ENCODE results near the gene SLC50A1. TPM values are rescaled to one million over a fixed set of nuclear protein-coding genes. Genes with fewer than 3 reads are reported as not detected.

The SLC50A1 gene
- polyA plus RNA-seq, 1 experiment: 47.4 TPM

DNA sequence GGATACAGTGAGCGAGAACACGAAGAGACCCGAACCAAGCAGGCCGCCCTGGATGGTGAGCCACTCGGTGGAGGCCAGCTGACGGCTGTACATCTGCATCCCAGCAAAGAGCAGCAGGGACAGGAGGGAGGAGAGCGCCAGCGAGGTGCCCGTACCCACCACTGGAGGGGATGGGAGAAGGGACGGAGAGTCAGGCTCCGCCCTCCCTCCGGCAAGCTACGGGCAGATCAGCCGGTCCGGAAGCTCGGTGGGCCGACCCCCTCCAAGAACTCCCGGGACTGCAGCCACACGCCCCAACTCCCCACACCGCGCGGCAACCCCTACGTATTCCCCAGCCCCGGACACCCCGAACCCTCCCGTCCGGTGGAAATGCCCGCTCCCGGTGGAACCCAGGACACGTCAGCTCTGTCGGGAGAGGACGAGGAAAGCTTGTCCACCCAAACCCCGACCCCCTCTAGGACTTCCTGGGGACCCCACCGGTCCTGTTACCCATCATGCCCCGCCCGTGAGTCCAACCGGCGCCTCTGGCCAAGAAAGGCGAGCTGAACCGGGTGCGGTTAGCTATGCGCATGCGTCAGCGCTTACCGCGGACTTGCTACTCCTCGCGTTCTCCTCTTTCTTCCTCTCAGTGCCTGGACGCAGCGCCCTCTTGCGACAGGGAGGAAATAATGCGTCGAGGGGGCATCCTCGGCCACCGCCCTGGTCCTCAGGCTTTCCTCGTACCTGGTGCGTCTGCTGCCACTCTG lies 37.3 kb downstream of the SLC50A1 start, which contains the start of gene KRTCAP2:
Gene KRTCAP2 (minus strand): TSS at position 573 of the 746 bp plus-strand sequence. CDS start 80 bp downstream, at position 493.
- H3K36me3 ChIP-seq (ENCODE audit: control insufficient read depth, insufficient read depth, low read length): peaks cover 12% of the 10 kb centered on the region
- ChIA-PET CTCF (interaction anchor here (0.6 to 11.3 kb wide), 34 partner anchors 10 to 604 kb away, joined by 3 to 259 read pairs (median 4); partner anchors contain the start of genes ADAM15, CKS1B, SLC50A1 and THBS3), POLR2A (no interaction called here)
- no peaks in the 10 kb centered on the region for H3K27me3 ChIP-seq (ENCODE audit: control insufficient read depth, insufficient read depth, low read length)
- TF ChIP-seq CTCF (IDR thresholded peaks at IDR 0.05; ENCODE audit: insufficient read depth, low read depth, low read length): peak; percentile 98
- peak; percentile 73 for DNase-seq (ENCODE audit: low read depth)
- H3K4me3 ChIP-seq (ENCODE audit: low read depth, low read length): peak within 1 kb of the TSS; percentile 97

DNA sequence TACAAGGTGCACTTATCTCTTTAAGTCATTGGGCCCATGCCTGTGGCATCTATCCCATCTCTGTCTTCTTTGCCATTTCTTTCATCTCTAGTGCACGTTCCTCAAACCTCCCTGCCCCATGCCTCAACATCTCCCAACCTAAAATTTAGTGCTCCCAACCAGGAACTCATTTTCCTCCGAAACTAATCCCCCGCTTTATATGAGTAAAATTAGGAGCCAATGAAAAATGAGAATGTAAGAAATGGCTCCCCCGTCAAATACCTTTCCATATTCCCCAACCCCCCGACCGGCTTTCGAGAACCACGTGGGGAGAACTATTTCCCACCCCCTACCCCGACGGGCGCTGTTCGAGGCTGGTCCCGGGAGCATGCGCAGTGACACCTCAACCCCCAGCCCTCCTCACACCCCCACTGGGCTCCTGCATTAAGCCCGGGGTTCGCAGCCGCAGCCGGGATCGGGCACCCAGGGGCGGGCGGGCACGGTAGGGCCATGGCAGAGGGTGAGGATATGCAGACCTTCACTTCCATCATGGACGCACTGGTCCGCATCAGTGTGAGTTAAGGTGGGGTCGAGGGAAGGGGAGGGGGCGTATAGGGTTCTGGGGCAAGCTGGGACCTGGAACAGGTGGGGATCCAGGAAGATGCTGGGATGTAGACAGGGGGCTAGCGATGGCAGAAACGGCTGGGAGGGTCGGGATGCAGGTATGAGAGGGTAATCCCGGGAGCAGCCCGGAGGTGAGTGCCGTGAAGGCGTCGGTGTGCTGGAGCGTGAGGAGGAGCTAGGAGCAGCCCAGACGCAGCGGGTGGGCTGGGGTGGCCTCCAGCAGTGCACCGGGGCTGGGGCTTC lies 38.0 kb downstream of the SLC50A1 start, which contains the start of gene TRIM46:
Gene TRIM46 (plus strand): TSS at position 372 of the 846 bp plus-strand sequence. CDS start 118 bp downstream, at position 490.
- no peaks in the 10 kb centered on the region for H3K27me3 ChIP-seq (ENCODE audit: control insufficient read depth, insufficient read depth, low read length)
- DNase-seq (ENCODE audit: low read depth): no peak
- H3K36me3 ChIP-seq (ENCODE audit: control insufficient read depth, insufficient read depth, low read length): peaks cover 17% of the 10 kb centered on the region
- ChIA-PET CTCF (interaction anchor here (0.7 to 11.3 kb wide), 34 partner anchors 11 to 539 kb away, joined by 3 to 259 read pairs (median 4); partner anchors contain the start of genes ADAM15 and THBS3), POLR2A (no interaction called here)
- H3K4me3 ChIP-seq (ENCODE audit: low read depth, low read length): peak within 1 kb of the TSS; percentile 97
- no peak for TF ChIP-seq CTCF (IDR thresholded peaks at IDR 0.05; ENCODE audit: insufficient read depth, low read depth, low read length)

DNA sequence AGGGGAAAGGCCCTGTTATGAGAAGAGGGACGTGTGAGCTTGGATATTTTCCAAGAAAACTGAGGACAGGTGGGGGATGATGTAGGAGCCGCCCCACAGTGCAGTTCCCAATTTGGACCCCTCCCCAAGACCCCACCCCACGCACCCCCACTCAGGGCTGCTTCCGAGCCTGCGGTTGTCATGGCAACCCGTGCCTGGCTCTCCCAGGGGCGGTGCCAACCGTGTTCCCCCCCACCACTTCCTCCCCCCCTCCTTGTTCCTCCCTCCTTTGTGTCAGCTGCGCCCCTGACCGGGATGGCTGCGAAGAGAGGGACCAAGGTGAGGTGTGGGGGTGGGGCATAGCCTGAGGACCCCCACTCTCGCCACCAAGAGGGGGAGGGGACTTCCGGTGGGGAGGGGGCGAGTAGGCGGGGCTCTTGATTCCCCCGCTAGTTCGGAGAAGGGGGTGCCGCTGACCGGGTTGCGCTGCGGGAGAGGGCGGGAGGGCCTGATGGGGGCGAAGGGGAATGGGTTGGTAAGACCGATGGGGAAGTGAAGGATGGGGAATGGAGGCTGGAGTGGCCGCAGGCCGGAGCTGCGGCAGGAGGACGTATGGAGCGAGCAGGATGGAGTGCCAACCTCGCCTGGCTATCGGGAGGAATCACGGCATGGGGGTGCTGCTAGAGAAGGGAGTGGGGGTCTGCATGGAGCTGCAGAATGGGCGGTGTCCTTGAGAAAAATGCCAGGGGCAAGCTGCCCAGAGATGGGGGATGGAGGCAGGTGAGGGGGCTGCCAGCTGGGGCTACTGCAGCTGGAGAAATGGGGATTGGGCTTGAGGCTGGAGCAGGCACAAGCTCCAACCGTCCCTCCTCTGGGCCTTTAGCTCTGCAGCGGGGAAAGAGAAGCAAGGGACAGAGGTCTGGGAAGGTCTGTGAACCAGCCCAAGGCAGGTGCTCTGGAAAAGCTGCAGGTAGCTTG lies 39.0 kb downstream of the SLC50A1 start:
- DNase-seq (ENCODE audit: low read depth): no peak
- no peaks in the 10 kb centered on the region for H3K27me3 ChIP-seq (ENCODE audit: control insufficient read depth, insufficient read depth, low read length)
- H3K4me3 ChIP-seq (ENCODE audit: low read depth, low read length): peak overlapping the region; percentile 97
- ChIA-PET POLR2A (interaction anchor here (0.7 kb wide), 1 partner anchor 1637 kb away, joined by 3 read pairs; no protein-coding TSS in a partner anchor), CTCF (interaction anchor here (0.6 to 10.5 kb wide), 23 partner anchors 9 to 844 kb away, joined by 3 to 147 read pairs (median 4); partner anchors contain the start of gene THBS3)
- H3K36me3 ChIP-seq (ENCODE audit: control insufficient read depth, insufficient read depth, low read length): peaks cover 24% of the 10 kb centered on the region
- TF ChIP-seq CTCF (IDR thresholded peaks at IDR 0.05; ENCODE audit: insufficient read depth, low read depth, low read length): no peak

DNA sequence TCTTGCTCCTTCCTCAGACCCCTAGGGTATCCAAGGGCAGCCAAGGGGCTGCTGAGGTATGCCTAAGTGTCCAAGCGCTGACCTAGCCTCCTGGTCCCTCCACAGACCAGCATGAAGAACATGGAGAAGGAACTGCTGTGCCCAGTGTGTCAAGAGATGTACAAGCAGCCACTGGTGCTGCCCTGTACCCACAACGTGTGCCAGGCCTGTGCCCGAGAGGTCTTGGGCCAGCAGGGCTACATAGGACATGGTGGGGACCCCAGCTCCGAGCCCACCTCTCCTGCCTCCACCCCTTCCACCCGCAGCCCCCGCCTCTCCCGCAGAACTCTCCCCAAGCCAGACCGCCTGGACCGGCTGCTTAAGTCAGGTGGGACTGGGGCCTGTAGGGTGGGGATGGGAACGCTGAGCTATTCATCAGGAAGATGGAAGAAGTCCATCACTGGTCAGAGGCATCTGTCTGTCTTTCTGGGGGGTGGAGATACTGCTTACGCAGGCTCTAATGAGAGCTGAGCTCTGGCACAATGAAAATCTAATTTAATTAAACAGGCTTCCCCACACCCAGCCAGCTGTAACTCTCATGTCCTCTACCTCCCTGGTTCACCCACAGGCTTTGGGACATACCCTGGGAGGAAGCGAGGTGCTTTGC lies 39.8 kb downstream of the SLC50A1 start:
- Histone ChIP-seq H3K27me3 (ENCODE audit: control insufficient read depth, insufficient read depth, low read length) (no peaks in the 10 kb centered on the region), H3K36me3 (ENCODE audit: control insufficient read depth, insufficient read depth, low read length) (peaks cover 26% of the 10 kb centered on the region), H3K4me3 (ENCODE audit: low read depth, low read length) (peak overlapping the region; percentile 97; the same call in 1 of the 2 replicates)
- TF ChIP-seq CTCF (IDR thresholded peaks at IDR 0.05; ENCODE audit: insufficient read depth, low read depth, low read length): no peak
- ChIA-PET POLR2A (interaction anchor here (0.7 kb wide), 1 partner anchor 1638 kb away, joined by 3 read pairs; no protein-coding TSS in a partner anchor), CTCF (interaction anchor here (0.8 to 10.5 kb wide), 13 partner anchors 10 to 424 kb away, joined by 3 to 147 read pairs (median 6); partner anchors contain the start of gene THBS3)
- DNase-seq (ENCODE audit: low read depth): no peak

Data from BJ (cell line).